KOPT-K1 (cell line): Measurements from ENCODE around the gene GALNT17.

Experiments
- H3K27ac ChIP-seq: fragments of 200-600 bp; sonication (generic); 2 replicates; pipeline ENCODE4 v1.5.1; 2016; ENCODE audit warnings: antibody characterized with exemption, mild to moderate bottlenecking, low read depth, low read length; ENCODE audit not compliant: poor library complexity, severe bottlenecking
- H3K36me3 ChIP-seq: fragments of 200-600 bp; sonication (generic); 2 replicates; pipeline ENCODE4 v1.5.1; 2017; ENCODE audit warnings: antibody characterized with exemption, mild to moderate bottlenecking, low read length, moderate library complexity; ENCODE audit not compliant: insufficient read depth
- H3K9me3 ChIP-seq: fragments of 200-600 bp; sonication (generic); 2 replicates; pipeline ENCODE4 v1.5.1; 2017; ENCODE audit warnings: antibody characterized with exemption, low read length, mild to moderate bottlenecking; ENCODE audit not compliant: insufficient read depth, poor library complexity, severe bottlenecking

GALNT17 gene

DNA sequence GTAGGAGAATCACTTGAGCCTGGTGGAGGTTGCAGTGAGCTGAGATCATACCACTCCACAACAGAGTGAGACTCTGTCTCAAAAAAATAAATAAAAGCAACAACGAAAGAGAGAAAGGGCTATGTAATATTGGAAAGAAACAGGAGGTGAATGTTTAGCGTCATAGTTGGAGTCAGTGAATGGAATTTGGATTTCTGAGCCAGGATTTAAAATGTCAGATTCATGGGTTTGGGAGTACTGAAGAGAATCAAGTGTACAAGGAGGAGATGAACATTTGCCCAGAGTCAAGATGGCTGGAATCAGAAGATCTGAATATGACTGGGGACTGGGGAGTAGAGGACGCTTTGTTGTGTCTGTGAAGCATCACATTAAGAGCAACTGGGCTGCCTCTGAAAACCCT is 366.4 kb downstream of the GALNT17 start:
- Histone ChIP-seq H3K27ac (no peak overlapping the region), H3K9me3 (peaks cover 6% of the 10 kb centered on the region), H3K36me3 (no peaks in the 10 kb centered on the region)

DNA sequence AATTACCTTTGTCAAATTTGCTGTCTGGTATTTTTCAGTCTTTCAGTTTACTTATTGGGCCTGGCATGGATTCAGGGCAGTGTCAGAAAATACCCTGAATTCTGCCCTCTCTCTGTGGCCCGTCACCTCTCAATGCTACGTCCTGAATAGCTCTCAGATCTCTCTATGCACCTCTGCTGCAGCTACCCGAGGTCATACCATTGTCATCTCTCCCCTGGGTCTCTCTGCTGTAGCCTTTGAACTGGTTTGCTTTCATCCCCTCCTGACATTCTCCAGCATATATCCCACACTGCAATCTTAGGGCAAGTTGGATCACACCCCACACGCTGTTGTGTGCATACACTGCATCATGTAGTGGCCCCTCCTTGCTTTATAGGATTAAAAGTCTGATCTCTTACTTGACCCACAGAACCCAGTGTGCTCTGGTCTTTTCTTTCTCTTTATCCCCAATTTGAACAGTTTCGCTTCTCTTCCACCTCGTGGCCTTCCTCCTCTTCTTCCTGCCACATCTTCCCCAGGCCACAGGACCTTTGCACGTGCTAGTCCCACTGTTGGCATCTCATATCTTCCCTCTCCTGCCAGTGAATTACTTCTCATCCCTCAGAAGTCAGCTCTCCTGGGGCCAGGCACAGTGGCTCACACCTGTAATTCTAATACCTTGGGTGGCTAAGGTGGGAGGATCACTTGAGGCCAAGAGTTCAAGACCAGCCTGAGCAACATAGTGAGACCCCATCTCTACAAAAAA is 372.9 kb downstream of the GALNT17 start:
- H3K27ac ChIP-seq = no peak overlapping the region
- H3K36me3 ChIP-seq = no peaks in the 10 kb centered on the region
- no peaks in the 10 kb centered on the region for H3K9me3 ChIP-seq

DNA sequence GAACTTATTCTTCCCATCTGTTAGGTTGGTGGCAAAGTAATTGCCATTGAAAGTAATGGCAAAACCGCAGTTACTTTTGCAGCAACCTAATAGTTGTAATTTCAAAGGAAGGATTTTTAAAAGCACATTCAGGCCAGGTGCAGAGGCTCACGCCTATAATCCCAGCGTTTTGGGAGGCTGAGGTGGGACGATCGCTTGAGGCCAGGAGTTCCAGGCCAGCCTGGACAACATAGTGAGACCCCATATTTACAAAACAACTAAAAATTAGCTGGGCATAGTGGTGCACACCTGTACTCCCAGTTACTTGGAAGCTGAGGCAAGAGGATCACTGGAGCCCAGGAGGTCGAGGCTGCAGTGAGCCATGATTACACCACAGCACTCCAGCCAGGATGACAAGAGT is 374.9 kb downstream of the GALNT17 start:
- Histone ChIP-seq H3K27ac (no peak overlapping the region), H3K9me3 (no peaks in the 10 kb centered on the region), H3K36me3 (no peaks in the 10 kb centered on the region)

DNA sequence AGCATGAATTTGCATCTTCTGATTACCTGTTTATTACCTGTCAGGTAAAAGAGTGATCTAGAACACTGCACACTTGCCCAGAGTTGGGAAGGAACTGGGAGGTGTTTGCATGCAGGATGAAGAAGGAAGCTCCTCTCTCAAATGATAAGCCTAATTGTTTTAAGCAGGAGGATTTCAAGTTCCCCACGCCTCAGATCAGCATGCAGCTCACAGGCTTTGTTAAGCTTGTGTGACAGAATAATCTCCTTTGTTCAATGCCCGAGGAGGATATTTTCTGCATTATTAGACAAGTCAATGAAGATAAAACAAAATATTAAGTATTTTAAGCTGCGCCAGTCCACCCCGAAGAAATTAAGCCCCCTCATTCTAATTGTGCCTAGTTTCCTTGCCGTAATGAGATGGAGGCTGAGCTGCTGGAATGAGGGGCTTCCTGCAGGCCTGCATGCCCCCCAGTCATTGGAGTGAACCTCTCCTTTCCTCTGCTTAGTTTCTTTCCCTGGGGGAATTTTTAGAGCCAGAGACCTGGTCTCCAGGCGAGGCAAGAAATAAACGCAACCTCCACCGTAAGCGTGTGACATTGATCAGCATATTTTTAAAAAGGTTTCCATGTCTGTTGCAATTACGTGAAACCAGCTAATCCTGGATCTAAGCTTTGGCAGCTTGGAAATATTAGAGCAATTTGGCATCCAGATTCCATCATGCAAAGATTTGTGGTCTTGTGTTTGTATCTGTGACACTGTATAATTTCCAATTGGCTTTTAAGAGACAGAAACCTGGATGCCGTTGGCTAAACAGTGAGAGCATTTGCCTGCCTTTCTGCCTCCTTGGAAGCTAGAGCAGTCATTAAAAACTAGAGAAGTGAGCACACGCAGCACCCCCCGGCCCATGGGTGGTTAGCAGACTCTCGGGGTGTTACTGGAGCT is 376.0 kb downstream of the GALNT17 start:
- Histone ChIP-seq H3K27ac (no peak overlapping the region), H3K9me3 (no peaks in the 10 kb centered on the region), H3K36me3 (no peaks in the 10 kb centered on the region)

DNA sequence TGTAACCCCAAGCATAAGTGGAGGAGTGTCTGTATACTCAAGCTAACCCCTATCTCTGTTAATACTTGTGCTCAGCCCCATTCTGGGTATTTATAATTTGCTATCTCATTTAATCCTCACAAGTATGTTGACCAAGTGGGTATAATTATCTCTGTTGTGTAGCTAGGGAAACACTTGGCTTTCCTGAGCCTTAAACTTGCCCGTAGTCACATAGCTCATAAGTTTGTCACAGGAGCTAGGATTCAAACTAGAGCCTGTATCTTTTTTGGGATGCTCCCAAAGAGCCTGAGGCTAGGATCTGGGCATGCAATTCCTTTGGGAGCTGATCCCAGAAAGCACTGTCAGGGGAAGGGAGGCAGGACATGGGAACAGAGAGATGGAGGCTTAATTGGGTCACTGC is 377.4 kb downstream of the GALNT17 start:
- no peaks in the 10 kb centered on the region for H3K36me3 ChIP-seq
- peaks cover 9% of the 10 kb centered on the region for H3K9me3 ChIP-seq
- no peak overlapping the region for H3K27ac ChIP-seq

DNA sequence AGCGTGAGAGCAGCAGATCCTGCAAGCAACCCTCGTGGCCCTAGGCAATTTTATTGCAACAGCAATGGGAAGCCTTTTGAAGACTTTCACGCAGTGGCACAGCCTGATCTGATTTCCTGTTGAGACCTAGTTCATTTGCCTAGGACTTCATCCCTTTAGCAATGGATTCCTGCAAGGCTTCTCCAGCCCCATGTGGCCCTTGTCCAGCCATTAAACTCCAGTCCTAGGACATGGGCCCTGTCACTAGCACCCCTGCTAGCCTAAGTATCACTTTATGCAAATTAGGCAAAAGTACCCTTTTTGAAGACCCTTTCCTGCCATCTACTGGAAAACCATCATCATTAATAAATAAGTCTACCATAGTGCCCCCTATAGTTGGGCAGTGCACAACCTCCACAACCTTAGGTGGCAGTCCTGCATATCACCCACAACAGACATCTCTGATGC is 379.4 kb downstream of the GALNT17 start:
- Histone ChIP-seq H3K9me3 (peaks cover 28% of the 10 kb centered on the region), H3K36me3 (no peaks in the 10 kb centered on the region), H3K27ac (no peak overlapping the region)

DNA sequence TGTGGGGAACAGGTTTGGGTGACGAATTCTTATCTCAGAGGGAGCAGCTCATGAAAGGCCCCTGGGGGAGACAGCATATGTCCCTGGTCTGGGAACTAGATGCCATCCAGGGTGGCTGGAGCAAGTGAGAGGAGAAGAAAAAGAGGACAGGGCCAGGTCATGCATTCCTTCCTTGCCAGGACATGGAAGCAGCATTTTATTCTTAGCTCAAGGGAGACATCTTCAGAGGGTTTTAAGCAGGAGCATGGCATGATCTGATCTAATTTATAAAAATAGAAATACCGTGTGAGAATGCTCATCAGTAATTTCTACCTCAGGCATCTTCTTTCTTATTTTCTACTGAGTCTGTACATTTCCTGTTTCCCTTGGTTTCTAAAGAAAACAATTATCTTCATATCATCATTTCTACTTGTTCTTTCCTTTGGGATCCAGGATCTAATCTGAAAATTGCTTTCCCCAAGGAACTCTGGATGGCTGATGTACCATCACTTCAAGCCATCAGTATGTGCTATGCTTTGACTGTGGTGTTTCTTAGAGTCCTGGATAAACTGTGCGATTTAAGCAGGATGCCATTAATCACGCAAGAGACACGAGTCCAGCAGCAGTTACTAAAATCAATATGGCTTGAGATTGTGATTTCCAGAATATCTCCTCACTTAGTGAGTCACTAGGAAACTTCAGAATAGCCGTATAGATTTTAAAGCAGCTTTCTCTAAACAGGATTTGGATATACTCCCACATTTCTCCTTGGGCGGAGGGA is 386.2 kb downstream of the GALNT17 start:
- no peak overlapping the region for H3K27ac ChIP-seq
- H3K9me3 ChIP-seq = peaks cover 77% of the 10 kb centered on the region
- no peaks in the 10 kb centered on the region for H3K36me3 ChIP-seq

DNA sequence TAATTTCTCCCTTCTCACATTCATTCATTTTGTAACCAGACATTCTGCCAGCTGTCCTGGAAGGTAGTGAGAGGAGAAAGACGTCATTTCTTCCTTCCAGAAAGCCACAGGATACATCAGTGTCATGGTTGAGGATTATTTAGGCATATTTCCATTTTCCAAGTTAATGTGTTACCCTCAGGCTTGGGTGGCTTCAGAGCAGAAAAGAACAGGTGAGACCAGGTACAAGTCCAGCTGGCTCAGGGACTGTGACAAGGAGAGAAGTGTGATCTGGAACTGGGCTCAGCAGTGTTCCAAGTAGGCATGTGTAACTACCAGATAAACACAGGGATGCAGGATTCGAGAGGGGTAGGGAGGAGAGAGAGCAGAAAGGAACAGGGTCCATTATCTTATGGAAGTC is 386.9 kb downstream of the GALNT17 start:
- Histone ChIP-seq H3K36me3 (no peaks in the 10 kb centered on the region), H3K27ac (no peak overlapping the region), H3K9me3 (peaks cover 73% of the 10 kb centered on the region)

DNA sequence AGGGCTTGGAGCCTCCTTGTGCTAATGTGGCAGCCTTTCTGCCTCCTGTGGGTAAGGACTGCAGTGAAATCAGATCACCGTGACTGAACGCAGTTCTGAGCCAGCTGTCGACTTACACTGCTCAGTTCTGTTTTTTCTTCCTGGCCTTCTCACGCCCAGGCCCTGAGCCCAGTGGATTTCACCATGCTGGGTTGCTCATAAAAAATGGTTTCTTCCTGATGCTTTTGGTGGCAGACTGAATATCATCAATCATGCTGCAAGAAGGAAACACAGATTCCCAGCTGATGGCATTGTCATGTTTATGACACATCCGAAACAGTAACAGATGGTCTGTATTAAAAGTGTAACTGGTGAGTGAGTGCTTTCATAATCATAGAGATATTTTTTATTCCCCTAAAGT is 389.6 kb downstream of the GALNT17 start:
- Histone ChIP-seq H3K27ac (no peak overlapping the region), H3K9me3 (peaks cover 48% of the 10 kb centered on the region)

DNA sequence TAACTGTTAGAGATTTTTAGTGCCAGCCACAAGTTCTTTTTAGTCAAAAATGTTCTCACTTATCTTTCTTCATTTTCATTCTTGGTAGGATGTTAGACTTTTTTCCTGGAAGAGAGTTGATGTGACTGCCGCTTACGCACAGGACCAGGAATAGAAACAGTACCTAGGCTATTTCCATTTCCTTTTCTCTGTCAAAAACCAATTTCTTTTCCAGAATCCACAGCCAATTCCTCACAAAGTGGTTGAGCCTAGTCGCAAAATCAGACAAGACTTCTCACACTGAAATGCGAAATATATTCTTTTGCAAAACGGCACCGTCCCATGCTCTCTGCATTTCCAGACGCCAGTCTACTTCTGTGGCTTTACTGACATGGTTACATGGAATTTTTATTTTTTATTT is 394.2 kb downstream of the GALNT17 start:
- Histone ChIP-seq H3K27ac (no peak overlapping the region), H3K9me3 (peaks cover 15% of the 10 kb centered on the region), H3K36me3 (no peaks in the 10 kb centered on the region)

More for the DNA sequence above, 389.6 kb downstream of the GALNT17 start:
- H3K36me3 ChIP-seq = no peaks in the 10 kb centered on the region

DNA sequence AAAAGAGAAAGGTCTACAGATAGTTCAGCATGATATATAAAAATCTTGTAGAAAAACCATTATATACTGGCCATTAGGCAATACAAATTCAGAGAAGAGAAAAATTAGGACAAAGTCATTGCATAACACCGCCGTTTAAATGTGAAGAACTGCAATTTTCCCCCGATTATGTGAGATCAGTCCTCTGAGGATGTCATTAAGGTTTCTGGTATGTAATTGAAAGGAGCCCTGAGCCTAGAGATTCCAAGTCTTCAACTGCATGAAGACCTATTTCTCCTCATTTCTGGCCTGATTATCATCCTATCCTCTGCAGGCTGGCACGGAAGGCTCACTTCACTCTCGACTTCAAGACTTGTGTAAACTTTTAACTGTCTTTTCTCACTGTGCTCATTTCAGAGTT is 395.3 kb downstream of the GALNT17 start:
- Histone ChIP-seq H3K9me3 (peaks cover 6% of the 10 kb centered on the region), H3K27ac (no peak overlapping the region), H3K36me3 (no peaks in the 10 kb centered on the region)

DNA sequence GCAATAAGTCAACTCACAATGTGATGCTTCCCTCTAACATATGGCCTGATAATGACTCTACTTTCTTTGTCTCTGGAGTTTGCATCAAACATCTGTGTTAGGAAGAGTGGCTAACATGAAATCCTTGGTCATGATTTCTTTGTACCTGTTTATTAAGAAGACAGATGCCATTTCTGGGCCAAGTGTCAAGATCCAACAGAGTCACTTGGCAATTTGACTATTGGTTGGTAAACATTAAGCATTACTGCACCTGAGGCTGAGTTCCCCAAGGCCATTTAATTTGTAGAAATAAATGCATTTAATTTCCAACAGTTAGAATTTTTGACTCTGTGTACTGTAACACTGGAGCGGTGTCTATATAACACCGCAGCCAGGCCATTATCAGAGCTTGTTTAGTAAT is 403.7 kb downstream of the GALNT17 start:
- H3K27ac ChIP-seq = no peak overlapping the region
- H3K9me3 ChIP-seq = no peaks in the 10 kb centered on the region
- H3K36me3 ChIP-seq = no peaks in the 10 kb centered on the region

DNA sequence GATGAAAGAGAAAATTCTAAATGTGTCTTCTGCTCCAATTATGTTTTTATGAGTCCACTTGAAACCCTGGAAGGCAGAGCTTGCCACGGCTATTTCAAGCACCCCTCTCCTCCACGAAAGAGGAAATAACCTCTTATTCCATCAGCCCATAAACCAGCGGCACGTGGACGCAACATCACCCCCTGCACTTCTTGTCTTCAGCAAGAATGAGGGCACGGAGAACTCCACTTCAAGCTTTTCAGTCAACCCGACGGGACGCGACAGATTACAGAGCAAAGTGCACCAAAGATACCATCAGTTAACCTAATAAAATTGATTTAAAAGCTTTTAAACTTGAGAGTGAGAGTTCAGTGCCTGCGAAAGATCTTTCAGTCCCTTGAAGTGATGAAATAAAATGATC is 406.3 kb downstream of the GALNT17 start:
- H3K36me3 ChIP-seq = no peaks in the 10 kb centered on the region
- no peak overlapping the region for H3K27ac ChIP-seq
- no peaks in the 10 kb centered on the region for H3K9me3 ChIP-seq

DNA sequence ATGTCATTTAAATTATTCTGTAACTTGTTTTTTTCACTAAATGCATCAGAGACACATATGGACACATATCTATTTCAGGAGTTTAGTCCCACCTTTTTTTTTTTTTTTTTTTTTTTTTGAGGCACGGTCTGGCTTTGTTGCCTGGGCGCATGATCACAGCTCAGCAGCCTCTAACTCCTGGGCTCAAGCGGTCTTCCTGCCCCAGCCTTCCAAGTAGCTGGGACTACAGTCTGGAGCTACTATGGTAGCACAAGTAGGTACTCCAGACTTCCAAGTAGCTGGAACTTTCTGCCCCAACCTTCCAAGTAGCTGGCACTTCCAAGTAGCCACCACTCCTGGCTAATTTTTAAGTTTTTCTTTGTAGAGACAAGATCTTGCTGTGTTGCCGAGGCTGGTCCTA is 407.7 kb downstream of the GALNT17 start:
- Histone ChIP-seq H3K36me3 (no peaks in the 10 kb centered on the region), H3K9me3 (no peaks in the 10 kb centered on the region), H3K27ac (no peak overlapping the region)
